Keratinocyte (primary cell): ENCODE results near the gene S100P. TPM values are rescaled to one million over a fixed set of nuclear protein-coding genes. Genes with fewer than 3 reads are reported as not detected.

Experiments
- DNase-seq: peaks from one replicate; pipeline ENCODE4 v3.0.0-alpha.2; 2011; ENCODE audit warnings: low read depth, missing footprints, low spot score
- FAIRE-seq: peaks from 2 replicates; lab custom pipeline; 2011; peaks lifted over from hg19 to GRCh38; lab: Jason Lieb, UNC
- H2AFZ ChIP-seq: 2 replicates; pipeline ENCODE4 v1.6.0; 2012; ENCODE audit warnings: low read length, control low read depth, inconsistent platforms; ENCODE audit not compliant: control insufficient read depth
- H3K27ac ChIP-seq: 2 replicates; pipeline ENCODE4 v1.5.1; 2011; ENCODE audit warnings: low read length; ENCODE audit not compliant: control insufficient read depth, insufficient read depth
- H3K27me3 ChIP-seq: 3 replicates; pipeline ENCODE4 v1.6.0; 2011; ENCODE audit warnings: low read length; ENCODE audit not compliant: control insufficient read depth, insufficient read depth; ENCODE audit errors: extremely low read depth
- H3K36me3 ChIP-seq, 2 experiments: 2 replicates in 1 of 2; 3 replicates in 1 of 2; pipeline ENCODE4 v1.5.1; 2011; ENCODE audit warnings: low read length in 2 of 2, mild to moderate bottlenecking in 1 of 2; ENCODE audit not compliant: control insufficient read depth in 2 of 2, insufficient read depth in 2 of 2; ENCODE audit errors: extremely low read depth in 1 of 2
- H3K4me1 ChIP-seq: 3 replicates; pipeline ENCODE4 v1.5.1; 2011; ENCODE audit warnings: low read length; ENCODE audit not compliant: control insufficient read depth, insufficient read depth; ENCODE audit errors: extremely low read depth
- H3K4me2 ChIP-seq: 3 replicates; pipeline ENCODE4 v1.6.0; 2011; ENCODE audit warnings: low read depth, low read length; ENCODE audit not compliant: control insufficient read depth, insufficient read depth; ENCODE audit errors: extremely low read depth
- H3K4me3 ChIP-seq, 3 experiments: fragments of 200-600 bp in 1 of 3; sonication (generic) in 1 of 3; 2 replicates in 2 of 3; 3 replicates in 1 of 3; pipeline ENCODE4 v1.5.1; 2011 to 2016; ENCODE audit warnings: low read length in 3 of 3, mild to moderate bottlenecking in 3 of 3, control low read depth in 2 of 3, inconsistent platforms in 1 of 3, low read depth in 1 of 3, mixed read lengths in 1 of 3, mixed run types in 1 of 3, moderate library complexity in 1 of 3; ENCODE audit not compliant: control insufficient read depth in 2 of 3, insufficient read depth in 2 of 3; ENCODE audit errors: extremely low read depth in 1 of 3
- H3K79me2 ChIP-seq: 2 replicates; pipeline ENCODE4 v1.6.0; 2012; ENCODE audit warnings: low read length; ENCODE audit not compliant: control insufficient read depth, insufficient read depth
- H3K9ac ChIP-seq: 3 replicates; pipeline ENCODE4 v1.6.0; 2011; ENCODE audit warnings: low read length; ENCODE audit not compliant: control insufficient read depth, insufficient read depth; ENCODE audit errors: extremely low read depth
- H3K9me1 ChIP-seq: 3 replicates; pipeline ENCODE4 v1.6.0; 2011; ENCODE audit warnings: low read length; ENCODE audit not compliant: control insufficient read depth, insufficient read depth; ENCODE audit errors: extremely low read depth
- H3K9me3 ChIP-seq: 2 replicates; pipeline ENCODE4 v1.5.1; 2012; ENCODE audit warnings: low read depth, low read length; ENCODE audit not compliant: control insufficient read depth
- H4K20me1 ChIP-seq: 3 replicates; pipeline ENCODE4 v1.6.0; 2011; ENCODE audit warnings: low read length; ENCODE audit not compliant: control insufficient read depth, insufficient read depth; ENCODE audit errors: extremely low read depth
- CTCF ChIP-seq, 3 experiments: IDR thresholded peaks in 1 of 3; conservative IDR thresholded peaks in 1 of 3; optimal IDR thresholded peaks in 1 of 3; 2 replicates in 2 of 3; 3 replicates in 1 of 3; pipeline versions ENCODE3 to v1.5.1; 2011; ENCODE audit warnings: low read length in 3 of 3, mild to moderate bottlenecking in 3 of 3, moderate library complexity in 2 of 3, control low read depth in 1 of 3, inconsistent platforms in 1 of 3; ENCODE audit not compliant: insufficient read depth in 2 of 3; ENCODE audit errors: extremely low read depth in 1 of 3
- EZH2 ChIP-seq: IDR thresholded peaks from one replicate; pipeline ENCODE4 v1.6.1; 2012; ENCODE audit warnings: inconsistent platforms, mild to moderate bottlenecking, low read length, moderate library complexity
- dilution Hi-C: fragments of 300-500 bp; cut with MboI; formaldehyde crosslinking; loops from one replicate; pipeline ENCODE4 v1.7.0; 2020; ENCODE audit warnings: low sequenced_read_pairs; ENCODE audit not compliant: extremely low pct_ligation_motif_present
- polyA plus RNA-seq, 5 experiments: library from polyadenylated mRNA; depleted of rRNA in 3 of 5; stranded (reverse) in 3 of 5; stranded (forward) in 1 of 5; unstranded in 1 of 5; fragments of >200 nt; gene quantifications; 1 replicate in 1 of 5; 2 replicates in 3 of 5; 3 replicates in 1 of 5; pipeline versions ENCODE4 v1.2.1 to v1.2.3, GENCODE V29; 2011 to 2012; ENCODE audit warnings: missing spikeins in 2 of 5, low read depth in 1 of 5, low replicate concordance in 1 of 5

S100P gene
- polyA plus RNA-seq, 1 donor (not counting 4 experiments of a cell fraction or from before 2014, with no cell fraction given): 1.7 TPM

- no peak overlapping the region for H3K4me2 ChIP-seq
- H3K4me1 ChIP-seq: peaks cover 15% of the 10 kb centered on the region
- FAIRE-seq: no peak
- H3K36me3 ChIP-seq: no peaks in the 10 kb centered on the region
- H3K9me3 ChIP-seq: no peaks in the 10 kb centered on the region
- no peaks in the 10 kb centered on the region for H4K20me1 ChIP-seq
- H2AFZ ChIP-seq: no peak overlapping the region
- no peak overlapping the region for H3K9ac ChIP-seq
- no peaks in the 10 kb centered on the region for H3K9me1 ChIP-seq
- H3K27me3 ChIP-seq: no peaks in the 10 kb centered on the region
- TF ChIP-seq EZH2 (no peak), CTCF (optimal IDR thresholded peaks at IDR 0.05 in 1 of 3, IDR thresholded peaks at IDR 0.05 in 1 of 3, conservative IDR thresholded peaks at IDR 0.05 in 1 of 3; ENCODE audit: extremely low read depth in 1 of 3, insufficient read depth in 2 of 3, low read length in 3 of 3) (no peak)
- dilution Hi-C loops: no loop called here
- no peak for DNase-seq
- H3K79me2 ChIP-seq: no peaks in the 10 kb centered on the region
- H3K4me3 ChIP-seq: no peak overlapping the region
- no peak overlapping the region for H3K27ac ChIP-seq
Measured at GRCh38 chr4:6728320-6729029, 34.8 kb downstream of the S100P start.

GRCh38 chr4:6730603-6731317 lies 37.1 kb downstream of the S100P start:
- Histone ChIP-seq H4K20me1 (no peaks in the 10 kb centered on the region), H2AFZ (no peak overlapping the region), H3K4me2 (no peak overlapping the region), H3K4me3 (no peak overlapping the region), H3K27ac (no peak overlapping the region), H3K79me2 (no peaks in the 10 kb centered on the region), H3K9me1 (no peaks in the 10 kb centered on the region), H3K36me3 (no peaks in the 10 kb centered on the region), H3K9me3 (no peaks in the 10 kb centered on the region), H3K27me3 (no peaks in the 10 kb centered on the region), H3K4me1 (peaks cover 9% of the 10 kb centered on the region), H3K9ac (no peak overlapping the region)
- no peak for TF ChIP-seq CTCF (optimal IDR thresholded peaks at IDR 0.05 in 1 of 3, IDR thresholded peaks at IDR 0.05 in 1 of 3, conservative IDR thresholded peaks at IDR 0.05 in 1 of 3; ENCODE audit: extremely low read depth in 1 of 3, insufficient read depth in 2 of 3, low read length in 3 of 3)
- TF ChIP-seq EZH2: no peak
- dilution Hi-C loops: no loop called here
- FAIRE-seq (no peak), DNase-seq (no peak)
